Calu3 (cell line): ENCODE results near the gene CHST5. TPM values are rescaled to one million over a fixed set of nuclear protein-coding genes. Genes with fewer than 3 reads are reported as not detected.

Experiments
- BruUV-seq: library from RNA; stranded (reverse); fragments of 400-500 nt; replicated peaks from 2 replicates; lab custom pipeline; 2021; lab: Mats Ljungman, UMichigan
- CTCF ChIA-PET: fragments of 300-600 bp; sonication (Branson Sonifier 250); formaldehyde crosslinking; loops from one replicate; lab custom pipeline; 2022; ENCODE audit warnings: antibody characterized with exemption; lab: Charles Lee
- DNase-seq: peaks from one replicate; pipeline ENCODE4 v3.0.0; 2022
- H3K27ac Mint-ChIP-seq: one replicate; pipeline ENCODE4 v1.8.0; 2022; ENCODE audit warnings: mixed read lengths; ENCODE audit not compliant: unreplicated experiment
- H3K27me3 Mint-ChIP-seq: one replicate; pipeline ENCODE4 v1.8.0; 2022; ENCODE audit warnings: mixed read lengths; ENCODE audit not compliant: unreplicated experiment
- H3K36me3 Mint-ChIP-seq: one replicate; pipeline ENCODE4 v1.8.0; 2022; ENCODE audit warnings: mild to moderate bottlenecking, moderate library complexity, mixed read lengths; ENCODE audit not compliant: insufficient read depth, unreplicated experiment
- H3K4me1 Mint-ChIP-seq: one replicate; pipeline ENCODE4 v1.8.0; 2022; ENCODE audit warnings: mild to moderate bottlenecking, low read depth, mixed read lengths; ENCODE audit not compliant: unreplicated experiment
- H3K4me3 Mint-ChIP-seq: one replicate; pipeline ENCODE4 v1.8.0; 2022; ENCODE audit warnings: mild to moderate bottlenecking, low read depth, moderate library complexity, mixed read lengths; ENCODE audit not compliant: unreplicated experiment
- H3K9me3 Mint-ChIP-seq: one replicate; pipeline ENCODE4 v1.8.0; 2022; ENCODE audit warnings: low read depth, mixed read lengths; ENCODE audit not compliant: unreplicated experiment
- intact Hi-C: fragments of 100-400 bp; cut with micrococcal nuclease; formaldehyde crosslinking; loops from one replicate; pipeline ENCODE4 v1.10.0; 2022; ENCODE audit not compliant: unreplicated experiment
- total RNA-seq: library from RNA; stranded (reverse); gene quantifications from 2 replicates; pipeline ENCODE4 v1.2.3, GENCODE V29; 2022
- TF ChIP-seq, protein P1 (sequence below): fragments of 200-600 bp; IDR thresholded peaks from one replicate; pipeline ENCODE4 v1.8.0; 2022; ENCODE audit warnings: antibody characterized with exemption; ENCODE audit not compliant: unreplicated experiment

Gene CHST5
- total RNA-seq, 1 experiment from 2014 or later = 0.64 TPM

DNA sequence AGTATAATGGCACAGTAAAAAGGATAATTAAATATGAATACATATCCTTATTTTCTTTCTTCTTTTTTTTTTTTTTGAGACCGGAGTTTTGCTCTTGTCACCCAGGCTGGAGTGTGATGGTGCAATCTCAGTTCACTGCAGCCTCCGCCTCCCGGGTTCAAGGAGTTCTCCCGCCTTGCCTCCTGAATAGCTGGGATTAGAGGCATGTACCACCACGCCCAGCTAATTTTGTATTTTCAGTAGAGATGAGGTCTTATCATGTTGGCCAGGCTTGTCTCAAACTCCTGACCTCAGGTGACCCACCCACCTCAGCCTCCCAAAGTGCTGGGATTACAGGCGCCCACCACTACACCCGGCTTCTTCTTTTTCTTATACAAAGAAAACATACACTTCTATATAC lies 42.3 kb upstream of the CHST5 start:
- Mint-ChIP-seq H3K27me3 (no peaks in the 10 kb centered on the region), H3K27ac (no peak overlapping the region), H3K9me3 (no peaks in the 10 kb centered on the region), H3K36me3 (peaks cover 15% of the 10 kb centered on the region), H3K4me3 (no peak overlapping the region), H3K4me1 (no peaks in the 10 kb centered on the region)
- CTCF ChIA-PET = no interaction called here
- intact Hi-C loops = no loop called here
- TF ChIP-seq, protein P1, sequence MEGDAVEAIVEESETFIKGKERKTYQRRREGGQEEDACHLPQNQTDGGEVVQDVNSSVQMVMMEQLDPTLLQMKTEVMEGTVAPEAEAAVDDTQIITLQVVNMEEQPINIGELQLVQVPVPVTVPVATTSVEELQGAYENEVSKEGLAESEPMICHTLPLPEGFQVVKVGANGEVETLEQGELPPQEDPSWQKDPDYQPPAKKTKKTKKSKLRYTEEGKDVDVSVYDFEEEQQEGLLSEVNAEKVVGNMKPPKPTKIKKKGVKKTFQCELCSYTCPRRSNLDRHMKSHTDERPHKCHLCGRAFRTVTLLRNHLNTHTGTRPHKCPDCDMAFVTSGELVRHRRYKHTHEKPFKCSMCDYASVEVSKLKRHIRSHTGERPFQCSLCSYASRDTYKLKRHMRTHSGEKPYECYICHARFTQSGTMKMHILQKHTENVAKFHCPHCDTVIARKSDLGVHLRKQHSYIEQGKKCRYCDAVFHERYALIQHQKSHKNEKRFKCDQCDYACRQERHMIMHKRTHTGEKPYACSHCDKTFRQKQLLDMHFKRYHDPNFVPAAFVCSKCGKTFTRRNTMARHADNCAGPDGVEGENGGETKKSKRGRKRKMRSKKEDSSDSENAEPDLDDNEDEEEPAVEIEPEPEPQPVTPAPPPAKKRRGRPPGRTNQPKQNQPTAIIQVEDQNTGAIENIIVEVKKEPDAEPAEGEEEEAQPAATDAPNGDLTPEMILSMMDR = no peak
- no TSS peak for BruUV-seq
- no peak for DNase-seq

DNA sequence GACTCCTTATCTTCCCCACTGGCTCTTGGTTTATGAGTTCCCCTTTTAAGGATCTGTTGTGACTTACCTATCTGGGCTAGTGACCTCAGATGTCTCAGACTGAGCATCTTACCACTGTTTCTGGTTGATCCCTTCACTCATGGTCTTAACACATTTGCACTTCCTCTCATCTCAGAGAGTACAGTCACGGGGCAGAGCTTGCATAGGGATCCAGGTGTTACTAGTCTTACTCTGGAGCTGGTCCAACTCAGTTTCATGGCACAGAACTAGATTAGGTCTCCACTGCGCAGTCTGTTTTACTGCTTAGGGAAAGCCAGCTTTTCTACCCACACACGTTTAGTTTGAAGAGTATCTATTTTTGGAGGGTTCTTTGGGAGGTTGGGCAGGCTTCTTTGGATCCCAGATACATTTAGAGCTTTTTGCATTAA lies 40.5 kb upstream of the CHST5 start:
- TF ChIP-seq, protein P1 = no peak
- no peak for DNase-seq
- peaks cover 17% of the 10 kb centered on the region for H3K36me3 Mint-ChIP-seq
- CTCF ChIA-PET = interaction anchor here (0.7 kb wide), 1 partner anchor 27 kb away, joined by 3 read pairs; no protein-coding TSS in a partner anchor
- H3K27me3 Mint-ChIP-seq = no peaks in the 10 kb centered on the region
- H3K4me1 Mint-ChIP-seq = no peaks in the 10 kb centered on the region
- no peak overlapping the region for H3K27ac Mint-ChIP-seq
- intact Hi-C loops = no loop called here
- no peak overlapping the region for H3K4me3 Mint-ChIP-seq
- BruUV-seq = no TSS peak
- H3K9me3 Mint-ChIP-seq = no peaks in the 10 kb centered on the region

DNA sequence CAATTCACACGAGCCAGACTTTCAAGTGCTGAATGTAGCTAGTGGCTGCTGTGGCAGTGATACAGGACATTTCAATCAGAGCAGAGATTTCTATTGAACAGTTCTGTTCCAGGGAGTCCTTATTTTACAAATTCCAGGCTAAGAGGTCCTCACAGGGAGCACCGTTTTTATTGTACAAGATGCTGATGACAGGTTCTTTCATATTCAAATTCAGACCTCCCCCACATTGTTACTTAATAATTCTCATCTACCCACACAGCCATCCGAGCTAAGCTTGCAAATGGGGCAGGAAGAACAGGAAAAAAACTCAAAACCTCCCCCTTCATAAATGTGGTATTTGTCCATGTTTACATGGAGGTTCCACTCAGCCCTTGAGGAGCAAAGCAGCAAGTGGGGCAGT lies 40.0 kb upstream of the CHST5 start:
- DNase-seq = no peak
- Mint-ChIP-seq H3K27me3 (no peaks in the 10 kb centered on the region), H3K4me3 (no peak overlapping the region), H3K36me3 (peaks cover 17% of the 10 kb centered on the region), H3K9me3 (no peaks in the 10 kb centered on the region), H3K4me1 (no peaks in the 10 kb centered on the region), H3K27ac (no peak overlapping the region)
- TF ChIP-seq, protein P1 = no peak
- intact Hi-C loops = no loop called here
- BruUV-seq = no TSS peak
- CTCF ChIA-PET = interaction anchor here (0.7 kb wide), 1 partner anchor 26 kb away, joined by 3 read pairs; no protein-coding TSS in a partner anchor

DNA sequence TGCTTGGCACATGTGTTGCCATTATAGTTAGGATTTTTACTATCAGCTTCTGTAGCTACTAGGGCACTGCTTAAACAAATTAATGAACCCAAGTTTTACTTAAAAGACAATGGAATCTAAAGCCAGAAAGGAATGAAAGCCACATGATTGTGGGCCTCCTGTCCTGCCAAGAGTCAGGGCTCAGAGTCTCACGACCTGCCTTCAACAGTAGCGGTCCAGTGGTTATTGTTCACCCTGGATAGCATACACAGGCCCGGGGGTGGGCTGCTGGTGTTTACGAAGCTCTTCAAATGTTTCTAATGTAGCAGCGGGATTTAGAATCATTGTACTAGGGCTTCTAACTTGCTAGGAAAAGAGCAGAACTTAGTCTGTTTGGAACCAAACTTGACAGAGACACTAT lies 38.0 kb upstream of the CHST5 start:
- no TSS peak for BruUV-seq
- CTCF ChIA-PET = no interaction called here
- H3K27ac Mint-ChIP-seq = no peak overlapping the region
- H3K4me1 Mint-ChIP-seq = no peaks in the 10 kb centered on the region
- no peak for DNase-seq
- H3K27me3 Mint-ChIP-seq = no peaks in the 10 kb centered on the region
- no peak overlapping the region for H3K4me3 Mint-ChIP-seq
- intact Hi-C loops = no loop called here
- TF ChIP-seq, protein P1 = no peak
- H3K9me3 Mint-ChIP-seq = no peaks in the 10 kb centered on the region
- peaks cover 26% of the 10 kb centered on the region for H3K36me3 Mint-ChIP-seq
